ENCODE results near the gene BRPF1.

DNA sequence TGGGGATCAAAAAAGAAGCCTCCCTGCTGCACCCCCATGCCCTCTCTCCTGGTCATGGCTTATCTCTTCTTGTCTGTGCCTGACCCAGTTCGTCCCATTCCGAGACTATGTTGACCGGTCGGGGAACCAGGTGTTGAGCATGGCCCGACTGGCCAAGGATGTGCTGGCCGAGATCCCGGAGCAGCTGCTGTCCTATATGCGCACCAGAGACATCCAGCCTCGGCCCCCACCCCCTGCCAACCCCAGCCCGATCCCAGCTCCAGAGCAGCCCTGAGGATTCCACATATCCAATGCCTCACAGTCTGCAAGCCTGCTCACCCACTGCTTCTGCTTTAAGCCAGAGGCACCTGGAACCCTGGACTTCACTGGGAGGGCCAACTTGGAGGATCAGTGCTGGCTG is 2.1 kb upstream of the BRPF1 start:
- TF ChIP-seq, protein P1, sequence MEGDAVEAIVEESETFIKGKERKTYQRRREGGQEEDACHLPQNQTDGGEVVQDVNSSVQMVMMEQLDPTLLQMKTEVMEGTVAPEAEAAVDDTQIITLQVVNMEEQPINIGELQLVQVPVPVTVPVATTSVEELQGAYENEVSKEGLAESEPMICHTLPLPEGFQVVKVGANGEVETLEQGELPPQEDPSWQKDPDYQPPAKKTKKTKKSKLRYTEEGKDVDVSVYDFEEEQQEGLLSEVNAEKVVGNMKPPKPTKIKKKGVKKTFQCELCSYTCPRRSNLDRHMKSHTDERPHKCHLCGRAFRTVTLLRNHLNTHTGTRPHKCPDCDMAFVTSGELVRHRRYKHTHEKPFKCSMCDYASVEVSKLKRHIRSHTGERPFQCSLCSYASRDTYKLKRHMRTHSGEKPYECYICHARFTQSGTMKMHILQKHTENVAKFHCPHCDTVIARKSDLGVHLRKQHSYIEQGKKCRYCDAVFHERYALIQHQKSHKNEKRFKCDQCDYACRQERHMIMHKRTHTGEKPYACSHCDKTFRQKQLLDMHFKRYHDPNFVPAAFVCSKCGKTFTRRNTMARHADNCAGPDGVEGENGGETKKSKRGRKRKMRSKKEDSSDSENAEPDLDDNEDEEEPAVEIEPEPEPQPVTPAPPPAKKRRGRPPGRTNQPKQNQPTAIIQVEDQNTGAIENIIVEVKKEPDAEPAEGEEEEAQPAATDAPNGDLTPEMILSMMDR (IDR thresholded peaks at IDR 0.05; ENCODE audit: insufficient read depth, low read depth, low read length): no peak
- TF ChIP-seq EZH2 (IDR thresholded peaks at IDR 0.05; ENCODE audit: insufficient read depth, low read length): no peak

Data from astrocyte (in vitro differentiated cells and primary cell).